Islet precursor cell (in vitro differentiated cells): Measurements from ENCODE around the gene CPLX4.
A peak's percentile ranks its signal among the peaks of the same experiment; 100 is the strongest.

Experiments
- DNase-seq: peaks from one replicate; pipeline ENCODE4 v3.0.0-alpha.2; 2018

The CPLX4 gene, protein sequence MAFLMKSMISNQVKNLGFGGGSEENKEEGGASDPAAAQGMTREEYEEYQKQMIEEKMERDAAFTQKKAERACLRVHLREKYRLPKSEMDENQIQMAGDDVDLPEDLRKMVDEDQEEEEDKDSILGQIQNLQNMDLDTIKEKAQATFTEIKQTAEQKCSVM

DNA sequence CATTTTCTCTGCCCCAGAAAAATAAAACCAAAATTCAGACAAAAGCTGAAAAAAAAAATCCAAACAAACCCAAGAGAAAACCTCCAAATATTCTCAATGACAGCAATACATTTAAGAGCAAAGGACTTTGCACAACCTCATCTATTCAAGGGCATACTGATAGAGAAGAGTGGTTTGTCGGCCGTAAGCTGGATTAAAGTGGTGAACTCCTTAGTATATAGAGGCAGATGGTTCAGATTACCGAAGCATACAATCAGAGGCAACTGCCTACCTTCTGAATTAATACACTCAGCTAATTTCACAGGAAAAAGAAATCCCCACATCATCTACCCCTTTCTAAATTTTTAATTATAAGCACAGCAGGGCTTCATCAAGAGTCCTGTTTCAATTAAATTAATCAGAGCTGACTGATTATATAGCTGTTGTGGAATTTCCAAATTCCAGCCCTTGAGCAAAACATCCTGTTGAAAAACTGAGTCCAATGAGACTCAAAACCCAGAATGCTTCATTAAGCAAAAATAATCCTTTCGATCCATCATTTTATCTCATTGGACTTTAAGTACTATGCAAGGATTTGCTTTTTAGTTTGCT, at the start of gene CPLX4:
CPLX4 (minus strand) TSS at position 190 of the 591 bp plus-strand sequence; CDS start at position 3, 187 bp downstream.
- no peak for DNase-seq

DNA sequence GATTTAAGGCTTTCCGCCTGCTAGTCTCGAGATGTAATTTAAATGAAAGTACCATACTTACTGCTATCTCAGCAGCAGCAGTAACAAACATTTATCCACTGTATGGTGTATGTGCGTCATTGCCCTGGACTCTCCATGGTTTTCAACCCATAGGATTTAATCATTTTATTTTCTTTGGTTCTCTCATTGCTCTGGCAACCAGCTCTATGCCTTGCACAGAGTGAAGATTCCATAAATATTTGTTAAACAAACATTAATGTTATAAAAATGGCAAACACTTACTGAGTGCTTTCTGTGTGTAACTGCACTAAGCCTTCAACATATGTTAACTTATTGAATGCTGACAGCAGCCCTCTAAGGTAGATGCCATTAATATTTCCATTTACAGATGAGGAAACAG, 41.9 kb upstream of the CPLX4 start:
- DNase-seq = no peak

DNA sequence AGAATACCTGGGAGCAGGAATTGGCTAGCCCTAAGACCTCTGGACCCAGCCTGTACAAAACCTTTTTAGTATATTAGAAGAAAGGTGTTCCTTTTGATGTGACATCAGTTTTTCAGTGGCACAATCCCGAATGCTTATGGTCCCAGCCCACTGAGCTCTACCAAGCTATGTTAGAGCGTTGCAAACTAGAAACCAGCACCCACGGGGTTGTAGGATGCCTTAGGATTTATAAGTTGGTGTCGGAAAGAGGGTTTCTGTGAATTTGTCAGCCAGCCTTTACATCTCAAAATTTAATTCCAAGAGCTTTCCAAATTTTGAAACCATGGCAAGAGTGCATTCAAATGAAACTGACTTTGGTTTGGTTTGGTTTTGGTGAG, 41.1 kb upstream of the CPLX4 start:
- no peak for DNase-seq

DNA sequence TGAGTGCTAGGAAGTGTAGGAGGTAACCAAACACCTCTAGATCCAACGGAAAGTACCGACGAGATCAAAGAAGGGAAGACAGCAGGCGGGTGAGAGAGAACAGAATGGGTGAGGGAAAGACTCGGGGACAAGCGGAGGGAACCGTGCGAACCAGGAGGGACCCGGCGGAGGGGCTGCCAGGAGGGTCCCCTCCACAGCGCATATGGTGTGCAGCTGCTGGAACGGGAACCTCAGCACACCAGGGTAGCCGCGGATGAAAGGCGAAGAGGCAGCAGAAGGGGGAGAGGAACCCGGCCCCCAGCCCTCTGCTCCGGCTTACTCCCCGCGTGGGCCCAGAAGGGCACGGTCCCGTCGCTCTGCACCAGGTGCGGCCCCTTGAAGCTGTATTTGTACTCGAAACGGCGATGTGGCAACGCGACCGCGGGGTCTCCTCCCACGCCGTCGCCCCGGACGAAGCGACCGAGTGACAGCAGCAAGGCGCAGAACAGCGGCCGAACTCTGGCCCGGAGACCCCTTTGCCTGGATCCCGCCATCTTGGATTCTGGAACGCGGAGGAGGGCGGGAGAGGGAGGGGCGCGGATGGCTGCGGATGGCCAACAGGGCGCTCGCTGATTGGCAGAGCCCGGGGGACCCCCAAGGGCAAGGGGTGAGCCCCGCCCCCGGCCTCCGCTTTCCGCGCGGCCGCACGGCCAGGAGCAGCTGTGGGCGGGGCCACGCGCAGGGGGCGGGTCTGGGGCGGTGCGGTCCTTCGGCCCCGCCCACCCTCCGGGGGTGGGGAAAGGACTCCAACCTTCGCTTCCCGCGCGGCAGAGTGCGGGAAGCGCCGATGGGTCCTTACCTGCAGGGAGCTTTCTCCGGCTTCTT, 40.5 kb upstream of the CPLX4 start, which contains the start of gene LMAN1:
LMAN1 (minus strand) TSS at position 554 of the 864 bp plus-strand sequence; CDS start at position 533, 21 bp downstream.
- DNase-seq = peak; percentile 97

DNA sequence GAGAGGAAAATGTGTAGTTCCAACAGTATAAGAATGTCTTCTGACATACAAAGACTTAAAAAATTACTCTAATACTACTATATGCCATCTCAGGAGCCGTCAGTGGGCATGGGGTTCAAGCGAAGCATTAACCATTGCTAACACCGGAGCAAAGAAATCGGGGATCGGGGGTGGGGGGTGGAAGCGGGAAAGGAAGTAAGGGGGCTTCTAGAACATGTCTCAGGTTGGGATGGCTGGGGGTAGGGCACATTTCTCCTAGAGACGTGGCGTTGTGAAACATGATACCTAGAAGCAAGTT, 39.9 kb upstream of the CPLX4 start:
- no peak for DNase-seq

DNA sequence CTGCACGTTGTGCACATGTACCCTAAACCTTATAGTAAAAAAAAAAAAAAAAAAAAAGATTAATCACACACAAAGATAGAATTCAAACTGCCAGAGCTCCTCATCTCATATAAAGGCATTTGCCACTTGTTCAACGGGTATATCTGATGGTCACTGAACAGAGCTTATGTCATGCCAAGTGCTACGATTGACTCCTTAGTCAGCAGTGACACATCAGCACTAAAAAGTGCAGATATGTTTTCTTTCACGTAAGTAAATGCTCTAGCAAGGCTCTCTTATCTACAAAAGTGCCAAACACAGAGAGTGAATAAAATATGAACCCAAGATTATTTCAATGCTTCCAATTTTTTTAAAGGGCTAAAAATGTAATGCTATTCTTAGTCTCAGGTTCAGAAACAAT, 39.5 kb upstream of the CPLX4 start:
- no peak for DNase-seq

DNA sequence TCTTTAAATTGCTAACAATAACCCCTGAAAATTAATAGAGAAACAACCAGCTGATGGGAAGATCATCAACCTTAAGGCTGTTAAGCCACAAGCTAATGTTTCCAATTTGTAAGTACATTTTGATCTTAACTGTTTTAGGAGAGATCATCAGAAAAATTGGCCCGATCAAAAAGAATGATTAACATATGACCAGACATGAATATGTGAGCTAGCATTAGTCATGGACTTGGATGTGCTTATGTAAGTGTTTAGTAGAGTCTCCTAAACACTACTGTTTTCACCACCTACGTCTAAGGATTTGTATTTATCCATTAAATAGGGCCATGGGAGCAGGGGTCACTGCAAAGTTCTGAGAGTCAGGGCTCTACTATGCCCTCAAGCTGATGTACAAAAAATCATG, 36.3 kb upstream of the CPLX4 start:
- DNase-seq = no peak

DNA sequence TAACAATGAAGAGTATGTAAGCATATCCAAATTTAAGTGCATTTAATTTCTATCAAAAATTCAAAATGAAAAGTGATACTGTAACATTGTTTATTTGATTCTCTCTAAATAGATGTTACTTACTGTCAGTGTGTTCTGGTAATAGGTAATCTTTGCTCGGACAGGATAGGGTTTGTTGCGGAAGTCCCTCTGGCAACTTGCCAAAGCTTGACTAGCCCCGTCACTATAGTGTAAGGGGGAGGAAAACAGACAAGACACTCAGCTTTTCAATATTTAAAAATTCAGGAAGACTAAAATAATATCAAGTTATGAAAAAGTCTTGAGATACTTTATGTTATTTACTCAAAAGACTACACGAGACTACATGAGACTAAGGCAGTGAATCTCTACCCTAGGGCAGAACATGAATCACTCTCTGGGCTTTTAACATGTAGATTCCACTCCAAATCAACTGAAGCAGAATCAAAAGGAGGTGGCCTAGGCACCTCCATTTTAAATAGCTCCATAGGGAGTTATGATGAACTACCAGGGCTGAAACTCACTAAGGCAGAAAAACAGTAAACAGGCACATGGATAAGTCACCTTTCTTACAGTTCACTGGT, 34.7 kb upstream of the CPLX4 start:
- DNase-seq = no peak

DNA sequence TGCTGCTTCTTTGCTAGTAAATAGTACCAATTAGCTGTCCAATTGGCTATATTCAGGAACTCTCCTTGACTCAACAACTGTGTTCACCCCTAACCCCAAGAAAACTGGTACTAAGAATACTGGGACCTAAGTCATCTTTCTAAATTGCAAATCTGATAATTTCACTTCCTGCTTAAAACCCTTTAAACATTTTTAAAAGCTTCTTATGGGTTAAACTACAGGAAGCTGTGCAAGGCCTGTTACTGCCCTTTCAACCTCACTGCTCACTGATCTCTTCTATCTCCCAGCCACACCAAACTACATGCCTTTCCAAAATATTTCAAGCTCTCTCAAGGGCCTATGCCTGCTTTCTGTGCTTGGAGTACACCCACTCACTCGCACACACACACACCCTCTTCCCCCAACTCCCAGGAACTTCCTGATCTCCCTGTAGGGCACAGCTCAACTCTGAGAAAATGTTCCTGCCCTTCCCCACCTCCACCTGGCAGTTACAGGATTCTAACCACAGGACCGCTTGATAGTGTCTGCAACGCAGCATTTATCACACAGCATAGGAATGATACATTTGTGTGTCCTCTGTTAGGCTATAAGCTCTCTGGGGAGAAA, 33.9 kb upstream of the CPLX4 start:
- no peak for DNase-seq

DNA sequence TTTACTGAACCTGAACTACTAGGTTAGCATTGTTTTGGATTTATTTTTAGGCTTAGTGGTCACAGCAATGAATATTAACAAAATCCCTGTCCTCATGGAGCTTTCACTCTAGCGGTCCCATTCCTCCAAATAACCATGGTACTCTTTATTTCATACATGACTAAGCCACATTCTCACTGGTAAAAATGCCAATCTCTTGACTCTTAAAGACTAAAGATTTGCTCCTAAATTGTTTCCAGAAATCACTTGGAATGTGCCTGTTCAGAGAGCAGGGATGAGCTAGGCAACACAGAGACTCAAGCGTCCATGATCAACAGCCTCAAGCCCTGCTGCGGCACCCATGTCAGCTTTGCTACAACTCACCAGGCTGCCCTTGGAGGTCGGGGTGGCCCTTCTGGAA, 27.1 kb upstream of the CPLX4 start:
- DNase-seq = no peak

DNA sequence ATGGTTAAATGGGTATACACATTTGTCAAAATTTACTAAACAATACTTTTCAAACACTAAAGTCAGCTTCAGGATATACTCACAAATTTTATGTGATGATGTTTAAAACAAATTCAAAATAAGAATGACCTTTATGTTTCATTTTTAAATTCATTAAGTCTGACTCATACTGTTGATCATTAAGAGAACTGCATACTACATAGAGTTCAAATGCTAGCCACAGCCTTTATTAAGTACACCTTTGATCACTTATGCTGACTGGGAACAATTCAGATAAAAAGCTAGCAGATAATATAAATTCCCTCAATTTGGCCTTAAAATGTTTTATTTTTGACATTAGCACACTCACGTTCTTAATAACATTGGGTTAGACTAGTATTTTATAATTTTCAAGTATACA, 26.5 kb upstream of the CPLX4 start:
- no peak for DNase-seq

DNA sequence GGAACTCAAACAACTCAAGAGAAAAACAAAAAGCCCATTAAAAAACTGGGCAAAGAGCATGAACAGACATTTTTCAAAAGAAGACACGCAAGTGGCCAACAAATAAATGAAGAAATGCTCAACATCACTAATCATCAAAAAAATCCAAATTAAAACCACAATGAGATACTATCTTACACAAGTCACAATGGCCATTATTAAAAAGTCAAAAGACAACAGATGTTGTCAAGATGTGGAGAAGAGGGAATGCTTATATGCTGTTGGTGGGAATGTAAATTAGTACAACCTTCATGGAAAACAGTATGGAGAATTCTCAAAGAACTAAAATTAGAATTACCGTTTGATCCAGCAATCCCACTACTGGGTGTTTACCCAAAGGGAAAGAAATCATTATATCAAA, 25.5 kb upstream of the CPLX4 start:
- no peak for DNase-seq

DNA sequence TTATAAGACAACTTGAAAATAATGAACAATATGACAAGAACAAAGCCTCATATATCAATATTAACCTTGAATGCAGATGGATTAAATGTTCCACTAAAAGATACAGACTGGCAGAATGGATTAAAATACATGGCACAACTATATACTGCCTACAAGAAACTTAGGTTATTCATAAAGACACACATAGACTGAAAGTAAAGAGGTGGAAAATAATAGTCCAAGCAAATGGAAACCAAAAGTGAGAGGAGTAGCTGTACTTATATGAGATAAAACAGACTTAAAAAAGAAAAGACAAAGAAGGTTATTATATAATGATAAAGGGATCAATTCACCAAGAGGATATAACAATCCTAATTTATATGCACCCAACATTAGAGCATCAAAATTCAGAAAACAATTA, 22.4 kb upstream of the CPLX4 start:
- DNase-seq = no peak

DNA sequence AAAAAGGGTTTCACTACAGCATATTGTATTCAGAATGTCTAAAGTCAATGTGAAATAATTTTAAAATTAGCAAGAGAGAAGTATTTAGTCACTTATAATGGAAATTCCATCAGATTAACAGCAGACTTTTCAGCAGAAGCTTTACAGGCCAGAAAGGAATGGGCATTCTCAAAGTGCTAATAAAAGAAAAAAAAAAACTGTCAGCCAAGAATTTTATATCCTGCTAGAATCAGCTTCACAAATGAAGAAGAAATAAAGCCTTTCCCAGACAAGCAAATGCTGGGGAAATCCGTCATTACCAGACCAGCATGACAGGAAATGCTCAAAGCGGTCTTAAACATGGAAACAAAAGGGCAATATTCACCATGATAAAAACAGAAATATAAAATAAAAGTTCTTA, 21.9 kb upstream of the CPLX4 start:
- DNase-seq = no peak

DNA sequence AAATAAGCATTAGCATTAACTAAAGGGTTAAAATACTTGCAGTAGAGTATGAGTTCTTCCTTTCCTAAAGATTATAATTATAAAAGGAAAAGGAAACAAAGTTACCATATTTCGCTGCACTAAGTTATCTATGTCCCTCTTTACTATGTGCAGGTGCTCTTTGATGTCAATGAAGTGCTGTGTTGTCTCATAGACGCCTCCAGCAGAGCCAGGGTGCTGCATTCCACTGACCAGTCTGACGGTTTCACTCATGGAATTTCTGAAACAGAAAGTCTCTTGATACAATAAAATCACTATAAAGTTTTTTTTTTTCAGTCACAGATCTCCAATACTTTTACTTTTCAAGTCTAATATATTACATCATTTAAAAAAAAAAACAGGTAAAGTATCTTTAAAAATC, 14.5 kb upstream of the CPLX4 start:
- DNase-seq = no peak

DNA sequence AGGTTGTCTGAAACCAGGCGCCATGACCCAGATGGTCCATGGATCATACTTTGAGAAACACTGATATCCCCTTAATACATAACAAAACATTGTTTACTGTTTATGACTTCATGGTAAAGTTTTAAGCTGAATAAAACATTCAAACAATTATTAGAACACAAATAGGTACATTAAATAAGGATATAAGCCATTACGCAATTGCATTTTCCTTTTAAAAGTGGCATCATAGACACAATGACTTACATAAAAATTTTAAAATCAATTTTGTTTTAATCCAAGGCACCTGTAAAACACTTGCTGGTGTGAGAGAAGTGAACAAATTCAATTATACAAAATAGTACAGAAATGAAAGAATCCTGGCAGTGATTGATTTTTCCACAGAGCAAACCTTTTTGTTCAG, 10.2 kb upstream of the CPLX4 start:
- DNase-seq = no peak

DNA sequence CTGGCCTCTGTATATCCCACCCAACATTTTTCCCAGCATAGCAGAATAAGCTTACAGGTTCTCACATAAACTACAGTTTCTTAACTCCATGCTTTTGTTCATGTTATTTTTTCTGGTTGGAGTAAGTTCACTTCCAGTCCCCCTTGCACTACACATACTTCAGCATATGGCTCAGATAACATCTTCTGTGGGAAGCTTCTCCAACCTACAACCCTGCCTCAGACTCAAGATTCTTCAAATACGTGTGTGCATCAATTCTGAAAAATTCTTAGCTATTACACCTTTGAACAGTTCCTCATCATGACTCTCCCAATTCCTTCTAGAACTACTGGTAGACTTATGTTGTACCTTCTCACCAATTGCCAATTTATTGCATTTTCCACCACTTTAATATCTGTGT, 7.5 kb upstream of the CPLX4 start:
- no peak for DNase-seq

DNA sequence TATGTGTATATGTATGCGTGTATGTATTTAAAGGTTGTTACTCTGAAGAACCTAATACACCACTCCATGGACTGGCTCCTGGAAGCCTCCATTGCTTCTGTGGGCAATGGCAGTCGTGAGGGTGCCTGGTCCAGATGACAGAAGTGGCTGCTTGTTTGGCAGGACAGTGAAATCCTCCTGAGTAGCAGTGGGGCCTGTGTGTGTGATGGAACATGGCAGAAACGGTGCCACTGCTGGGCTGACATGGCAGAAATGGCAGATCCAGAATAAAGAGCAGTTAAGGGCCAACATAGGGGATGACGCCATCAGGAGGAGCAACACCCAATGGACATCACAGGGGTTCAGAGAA, 6.1 kb upstream of the CPLX4 start:
- DNase-seq = no peak

DNA sequence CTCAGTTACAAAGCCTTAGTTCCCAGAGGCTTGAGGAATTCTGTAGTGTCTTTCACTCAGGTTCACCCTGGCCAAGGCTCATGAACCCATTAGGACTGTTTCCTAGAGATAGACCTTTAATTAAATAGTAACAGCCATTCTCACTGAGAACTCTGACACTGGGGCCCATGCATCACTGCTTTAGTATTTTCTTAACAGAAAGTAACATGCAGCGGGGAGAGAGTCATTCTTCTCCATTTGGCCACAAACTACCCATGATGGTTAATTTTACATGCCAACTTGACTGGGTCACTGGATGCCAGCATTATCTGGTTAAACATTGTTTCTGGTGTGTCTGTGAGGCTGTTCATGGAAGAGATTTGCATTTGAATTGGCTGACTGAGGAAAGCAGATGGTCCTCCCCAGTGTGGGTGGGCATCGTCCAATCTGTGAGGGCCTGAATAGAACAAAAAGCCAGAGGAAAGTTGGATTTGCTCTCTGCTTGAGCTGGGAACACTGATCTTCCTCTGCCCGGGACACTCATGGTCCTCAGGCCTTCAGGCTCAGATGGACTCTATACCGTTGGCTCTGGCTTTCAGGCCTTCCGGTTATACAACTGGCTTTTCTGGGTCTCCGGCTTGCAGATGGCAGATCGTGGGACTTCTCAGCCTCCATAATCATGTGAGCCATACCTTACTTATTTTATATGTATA, 5.6 kb upstream of the CPLX4 start:
- DNase-seq = no peak

DNA sequence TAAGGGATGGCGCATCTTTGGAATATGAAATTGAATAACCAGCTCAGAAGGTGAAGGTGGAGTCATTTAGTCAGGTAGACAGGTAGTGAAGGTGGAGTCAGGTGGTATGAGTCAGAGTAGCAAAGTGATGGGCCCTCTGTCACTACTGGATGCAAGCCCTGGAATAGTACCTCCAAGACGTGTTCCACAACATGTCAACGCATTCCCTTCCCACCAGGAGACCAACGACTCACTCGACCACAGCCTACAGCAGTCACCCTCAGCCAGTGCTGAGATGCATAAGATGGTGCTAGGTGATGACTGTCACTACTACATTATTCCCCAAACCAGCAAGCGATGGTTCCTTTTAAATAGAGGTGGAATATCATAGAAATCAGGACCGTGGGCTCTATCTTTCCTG, 6.8 kb downstream of the CPLX4 start:
- DNase-seq = peak; percentile 71

DNA sequence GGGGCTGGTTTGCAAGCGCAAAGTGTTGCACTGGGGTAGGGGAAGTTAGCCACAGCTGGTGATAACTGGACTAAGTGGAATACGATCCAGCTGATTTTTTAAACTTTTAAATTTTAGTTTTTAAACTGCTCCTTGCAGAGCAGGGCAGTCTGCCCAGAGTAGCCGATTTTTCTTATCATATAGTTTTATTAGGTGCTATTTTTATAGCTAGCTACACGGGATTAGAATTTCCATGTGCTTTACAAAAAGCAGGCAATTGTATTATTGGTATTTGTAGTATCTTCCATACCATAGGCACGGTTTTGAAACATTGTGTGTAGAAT, 9.6 kb downstream of the CPLX4 start:
- DNase-seq = no peak

DNA sequence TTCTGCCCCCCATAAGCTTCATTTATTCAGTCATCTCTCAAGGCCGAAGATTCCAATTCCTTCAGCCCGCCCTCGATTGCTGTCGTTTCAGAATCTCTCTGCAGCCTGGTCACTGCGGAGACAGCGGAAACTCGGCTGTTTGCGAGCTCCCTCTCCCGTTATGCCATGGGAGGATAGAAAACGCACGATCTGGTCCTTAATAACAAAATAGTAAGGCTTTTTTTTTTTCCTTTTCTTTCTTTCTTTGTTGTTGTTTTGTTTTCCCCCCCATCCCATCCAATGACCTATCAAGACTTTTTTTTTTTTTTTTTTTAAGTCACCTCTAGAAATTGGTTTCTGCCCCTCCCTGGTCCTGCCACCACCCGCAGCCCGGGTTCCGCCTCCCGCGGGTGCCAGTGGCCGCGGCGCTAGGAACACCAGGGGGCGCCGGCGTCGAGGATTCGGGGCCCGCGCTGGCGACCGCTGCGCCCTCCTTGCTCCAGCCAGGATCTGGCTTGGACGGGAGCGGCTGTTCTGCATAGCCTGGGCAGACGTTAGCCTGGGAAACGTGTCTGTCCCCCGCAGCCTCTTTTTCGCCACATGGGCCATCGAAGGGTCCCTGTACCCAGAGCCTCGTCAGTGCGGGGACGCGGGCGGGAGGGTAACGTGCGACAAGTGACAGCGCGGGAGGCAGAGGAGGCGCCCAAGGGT, 10.1 kb downstream of the CPLX4 start:
- peak; percentile 86 for DNase-seq

DNA sequence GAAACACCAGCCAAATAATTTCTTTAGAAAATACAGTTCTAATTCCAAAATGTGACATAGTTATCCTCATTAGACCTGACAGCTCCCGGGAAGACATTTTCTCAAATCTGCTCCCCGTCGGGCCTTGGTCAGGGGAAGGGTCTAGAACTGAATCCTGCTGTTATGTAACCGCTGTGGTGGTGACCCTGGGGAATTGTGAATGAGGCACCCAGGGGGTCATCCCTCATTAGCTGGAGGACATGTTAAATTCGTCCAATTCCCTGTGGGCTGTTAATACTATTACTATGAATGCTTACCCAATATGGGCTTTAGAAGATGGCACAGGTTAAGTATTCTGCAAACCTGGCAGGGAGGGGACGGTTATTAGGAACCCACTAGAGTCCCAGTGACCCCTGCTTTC, 11.8 kb downstream of the CPLX4 start:
- no peak for DNase-seq
